HUES6 (cell line): Measurements from ENCODE around the gene DPP9.
"Not testable (repeated sequence)": the region's sequence is repeated elsewhere in the genome, so short reads cannot be mapped to it uniquely, and the experiment has no call there.

Source experiments
- H3K27ac ChIP-seq: 2 replicates; pipeline ENCODE4 v1.7.0; 2013; ENCODE audit warnings: low read depth, mild to moderate bottlenecking, low read length, inconsistent platforms
- H3K27me3 ChIP-seq: 2 replicates; pipeline ENCODE4 v1.6.1; 2013; ENCODE audit warnings: low read length; ENCODE audit not compliant: control insufficient read depth, insufficient read depth
- H3K36me3 ChIP-seq: 2 replicates; pipeline ENCODE4 v1.6.1; 2013; ENCODE audit warnings: low read length; ENCODE audit not compliant: control insufficient read depth, insufficient read depth
- H3K4me1 ChIP-seq: 2 replicates; pipeline ENCODE4 v1.6.1; 2013; ENCODE audit warnings: low read length; ENCODE audit not compliant: control insufficient read depth, insufficient read depth
- H3K4me3 ChIP-seq: 2 replicates; pipeline ENCODE4 v1.5.1; 2013; ENCODE audit warnings: low read depth, low read length
- H3K9ac ChIP-seq: one replicate; pipeline ENCODE4 v1.6.1; 2013; ENCODE audit warnings: mild to moderate bottlenecking, low read length
- H3K9me3 ChIP-seq: 2 replicates; pipeline ENCODE4 v1.6.1; 2013; ENCODE audit warnings: low read depth, low read length; ENCODE audit not compliant: control insufficient read depth, insufficient read depth

Gene DPP9

DNA sequence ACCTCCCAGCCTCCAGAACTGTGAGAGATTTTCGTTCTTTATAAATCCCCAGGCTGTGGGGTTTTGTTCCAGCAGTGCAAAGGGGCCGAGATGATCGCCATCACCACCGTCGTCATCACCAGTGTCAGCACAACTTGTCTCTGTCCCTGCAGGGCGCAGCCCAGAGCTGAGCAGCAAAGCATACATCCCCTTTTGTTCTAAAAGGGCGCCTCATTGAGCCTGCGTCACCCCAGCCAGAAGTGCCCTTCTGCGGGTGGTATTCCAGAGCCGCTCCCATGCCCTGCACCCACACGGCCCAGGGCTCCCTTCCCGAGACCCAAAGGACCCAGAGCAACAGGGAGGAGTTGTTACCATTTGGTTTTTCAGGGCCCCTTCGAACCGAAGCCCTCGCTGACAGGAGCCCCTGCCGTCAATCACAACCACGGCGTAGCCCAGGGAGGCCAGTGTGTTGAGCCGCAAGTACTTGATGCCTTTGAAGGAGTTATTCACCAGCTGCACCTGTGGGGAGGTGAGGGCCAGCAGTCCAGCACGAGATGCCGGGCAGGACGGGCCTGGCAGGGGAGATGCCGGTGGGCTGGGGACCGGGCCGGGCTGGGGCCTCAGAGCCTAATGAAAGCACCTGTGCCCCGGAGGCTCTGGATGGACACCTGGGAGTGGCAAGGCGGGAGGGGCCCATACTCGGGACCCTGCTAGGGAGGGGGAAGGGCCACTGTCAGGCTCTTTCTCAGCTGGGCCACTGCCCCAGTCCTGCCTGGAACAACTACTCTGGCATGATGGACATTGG, 39.1 kb downstream of the DPP9 start:
- Histone ChIP-seq H3K4me3 (no peak overlapping the region), H3K27ac (no peak overlapping the region), H3K4me1 (no peaks in the 10 kb centered on the region), H3K36me3 (peaks cover 64% of the 10 kb centered on the region), H3K9ac (no peak overlapping the region), H3K27me3 (no peaks in the 10 kb centered on the region), H3K9me3 (no peaks in the 10 kb centered on the region)

DNA sequence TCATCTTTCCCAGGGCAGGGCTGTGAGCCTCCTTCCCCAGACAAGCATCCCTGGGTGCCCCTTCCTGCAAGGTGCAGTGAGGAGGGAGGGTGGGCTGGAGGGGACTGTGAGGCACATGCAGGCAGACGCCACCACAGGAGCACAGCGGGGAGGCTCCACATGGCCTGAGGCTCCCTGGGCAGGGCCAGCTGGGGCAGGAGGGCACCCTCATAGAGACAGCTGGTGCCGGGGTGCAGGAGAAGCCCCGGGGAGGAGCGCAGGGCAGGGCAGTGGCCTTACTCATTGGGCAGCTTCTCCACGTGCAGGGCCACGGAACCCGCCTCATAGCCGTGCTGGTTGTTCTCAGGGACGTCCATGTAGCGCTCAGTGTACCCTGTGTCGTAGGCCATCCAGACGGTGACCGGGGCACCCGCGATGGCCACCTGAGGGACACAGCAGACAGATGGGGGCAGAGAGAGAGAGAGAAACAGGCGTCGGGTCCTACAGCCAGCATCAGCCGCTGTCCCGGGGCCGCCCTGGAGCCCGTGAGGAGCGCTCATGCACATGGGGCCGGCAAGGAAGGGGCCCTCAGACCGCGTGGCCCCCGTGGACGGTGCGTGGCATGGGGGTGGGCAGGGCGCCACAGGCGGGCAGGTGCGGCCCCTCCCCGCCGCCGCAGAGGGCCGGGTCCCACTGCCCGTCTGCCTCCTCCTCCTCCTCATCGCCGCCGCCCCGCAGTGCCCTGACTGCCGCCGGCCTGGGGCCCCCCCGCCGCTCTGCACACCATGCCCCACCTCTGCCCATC, 41.0 kb downstream of the DPP9 start:
- Histone ChIP-seq H3K9ac (no peak overlapping the region), H3K4me3 (no peak overlapping the region), H3K36me3 (peaks cover 48% of the 10 kb centered on the region), H3K27me3 (no peaks in the 10 kb centered on the region), H3K9me3 (no peaks in the 10 kb centered on the region), H3K4me1 (peaks cover 5% of the 10 kb centered on the region), H3K27ac (no peak overlapping the region)

DNA sequence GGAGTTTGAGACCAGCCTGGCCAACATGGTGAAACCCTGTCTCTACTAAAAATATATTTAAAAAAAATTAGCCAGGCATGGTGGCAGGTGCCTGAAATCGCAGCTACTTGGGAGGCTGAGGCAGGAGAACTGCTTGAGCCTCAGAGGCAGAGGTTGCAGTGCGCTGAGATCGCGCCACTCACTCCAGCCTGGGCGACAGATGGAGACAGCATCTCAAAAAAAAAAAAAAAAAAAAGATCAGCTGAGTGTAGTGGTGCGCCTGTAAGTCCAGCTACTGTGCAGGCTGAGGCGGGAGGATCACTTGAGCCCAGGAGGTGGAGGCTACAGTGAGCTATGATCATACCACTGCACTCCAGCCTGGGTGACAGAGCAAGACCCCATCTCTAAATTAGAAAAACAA, 43.6 kb downstream of the DPP9 start:
- H3K4me3 ChIP-seq, H3K27ac ChIP-seq, H3K9me3 ChIP-seq, H3K4me1 ChIP-seq, H3K9ac ChIP-seq, H3K27me3 ChIP-seq: not testable (repeated sequence)
- H3K36me3 ChIP-seq, result peaks cover 27% of the 10 kb centered on the region

DNA sequence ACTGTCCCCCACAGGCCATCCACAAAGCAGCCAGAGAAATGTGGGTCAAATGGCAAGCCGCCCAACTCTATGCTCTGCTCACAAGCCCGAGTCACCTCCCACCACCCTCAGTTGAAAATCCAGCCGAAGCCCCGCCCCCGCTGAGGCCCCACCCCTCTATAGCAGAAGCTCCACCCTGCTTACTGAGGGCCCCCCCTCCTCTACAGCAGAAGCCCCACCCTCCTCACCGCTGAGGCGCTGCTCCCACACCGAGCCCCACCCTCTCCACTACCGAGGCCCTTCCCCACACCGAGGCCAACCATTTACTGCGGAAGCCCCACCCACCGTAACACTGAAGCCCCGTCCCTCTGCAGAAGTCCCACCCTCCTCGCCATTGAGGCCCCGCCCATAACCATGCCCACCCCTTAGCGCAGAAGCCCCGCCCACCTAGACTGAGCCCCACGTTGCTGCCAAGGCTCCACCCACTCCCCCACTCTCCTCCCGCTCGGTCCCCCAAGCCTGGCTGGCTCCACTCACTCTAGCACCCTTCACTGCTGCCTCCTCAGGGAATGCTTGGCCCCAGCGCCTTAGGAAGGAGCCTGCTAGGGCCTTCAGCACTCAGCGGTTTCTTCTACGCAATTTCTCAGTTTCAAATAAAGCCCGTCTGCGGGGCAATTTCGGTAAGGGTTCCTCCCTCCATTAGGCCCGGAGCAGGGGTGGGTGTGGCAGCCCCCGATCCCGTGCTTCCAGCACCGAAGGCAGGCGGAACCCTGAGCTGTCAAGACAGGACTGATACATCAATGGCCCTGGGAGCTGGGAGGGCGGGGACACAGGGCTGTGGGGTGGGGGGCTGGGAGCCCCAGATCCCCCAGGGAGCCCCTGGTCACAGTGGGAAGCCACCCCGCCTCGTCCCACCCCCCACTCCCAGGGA, 44.5 kb downstream of the DPP9 start:
- Histone ChIP-seq H3K4me1 (peaks cover 10% of the 10 kb centered on the region), H3K4me3 (peak overlapping the region; percentile 46), H3K27me3 (no peaks in the 10 kb centered on the region), H3K9me3 (no peaks in the 10 kb centered on the region), H3K36me3 (peaks cover 18% of the 10 kb centered on the region), H3K9ac (no peak overlapping the region), H3K27ac (no peak overlapping the region; the same call in 1 of the 2 replicates)

DNA sequence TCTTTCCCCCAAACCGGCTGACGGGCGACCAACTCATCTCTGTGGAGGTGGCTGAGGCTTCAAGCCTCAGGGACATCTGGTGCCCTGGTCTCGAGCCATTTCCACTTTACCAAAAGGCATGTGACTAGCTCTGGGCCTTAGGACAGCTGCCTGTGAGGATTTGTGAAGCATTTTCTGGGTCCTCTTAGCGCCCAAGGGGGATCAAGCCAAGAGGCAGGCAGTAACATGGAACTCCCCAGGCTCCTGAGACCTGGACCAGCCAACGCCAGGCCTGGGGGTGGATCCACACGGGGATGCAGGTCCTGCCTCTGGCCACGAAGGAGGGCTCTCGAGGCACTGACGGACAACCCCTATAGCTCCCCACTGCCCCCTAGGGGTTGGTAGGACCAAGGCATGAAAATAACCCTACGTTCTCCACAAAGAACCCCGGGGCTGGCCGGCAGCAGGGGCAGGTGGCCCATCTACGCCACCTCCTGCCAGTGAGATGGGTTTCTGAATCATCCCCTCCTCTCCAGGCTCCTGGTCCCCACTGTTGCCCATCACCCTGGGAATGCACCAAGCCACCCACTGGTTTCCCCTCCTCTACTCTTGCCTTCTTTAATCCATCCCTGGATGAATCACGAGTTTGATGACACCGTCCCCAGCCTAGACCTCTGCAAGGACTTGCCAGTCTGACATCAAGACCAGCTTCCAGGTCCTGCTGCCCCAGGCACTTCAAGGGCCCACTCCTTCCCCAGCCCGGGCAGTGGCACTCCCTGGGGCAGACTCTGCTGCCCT, 46.5 kb downstream of the DPP9 start:
- H3K9me3 ChIP-seq, result no peaks in the 10 kb centered on the region
- H3K36me3 ChIP-seq, result peaks cover 7% of the 10 kb centered on the region
- H3K27me3 ChIP-seq, result no peaks in the 10 kb centered on the region
- H3K4me3 ChIP-seq, result peak overlapping the region; percentile 5; the same call in 1 of the 2 replicates
- H3K4me1 ChIP-seq, result peaks cover 10% of the 10 kb centered on the region
- 0 out of 2 replicates have a peak overlapping the region, but pooled peaks have one; percentile 12 for H3K27ac ChIP-seq
- H3K9ac ChIP-seq, result no peak overlapping the region

DNA sequence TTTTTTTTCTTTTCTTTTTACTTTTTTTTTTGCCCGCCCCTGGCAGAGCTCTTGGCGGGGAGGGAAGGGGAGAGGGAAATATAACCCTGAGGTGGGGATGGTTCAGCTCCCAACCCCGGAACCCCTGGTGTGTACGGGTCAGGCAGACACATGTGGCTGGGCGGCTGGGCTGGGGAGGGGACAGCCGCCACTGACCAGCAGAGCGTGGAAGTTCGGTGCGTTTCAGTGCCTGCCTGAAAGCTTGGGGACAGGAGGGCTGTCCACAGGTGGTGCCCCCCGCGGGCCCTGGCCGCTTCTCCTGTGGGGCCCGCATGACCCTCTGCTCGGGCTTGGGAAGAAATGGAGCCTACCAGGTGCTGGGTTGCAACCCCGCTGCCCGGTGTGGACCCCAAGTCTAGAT, 48.3 kb downstream of the DPP9 start:
- Histone ChIP-seq H3K4me1 (peaks cover 10% of the 10 kb centered on the region), H3K9me3 (no peaks in the 10 kb centered on the region), H3K27me3 (no peaks in the 10 kb centered on the region), H3K36me3 (no peaks in the 10 kb centered on the region), H3K4me3 (no peak overlapping the region), H3K9ac (no peak overlapping the region), H3K27ac (no peak overlapping the region)

DNA sequence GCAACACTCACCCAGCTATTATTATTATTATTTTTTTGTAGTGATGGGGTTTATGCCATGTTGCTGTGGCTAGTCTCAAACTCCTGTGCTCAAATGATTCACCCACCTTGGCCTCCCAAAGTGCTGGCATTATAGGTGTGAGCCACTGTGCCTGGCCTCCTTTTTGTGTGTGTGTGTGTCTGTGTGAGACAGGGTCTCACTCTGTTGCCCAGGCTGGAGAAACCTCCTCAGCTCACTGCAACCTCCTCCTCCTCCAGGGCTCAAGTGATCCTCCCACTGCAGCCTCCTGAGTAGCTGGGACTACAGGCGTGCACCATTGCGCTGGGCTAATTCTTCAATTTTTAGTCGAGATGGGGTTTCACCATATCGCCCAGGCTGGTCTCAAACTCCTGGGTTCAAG, 49.9 kb downstream of the DPP9 start:
- Histone ChIP-seq H3K27me3 (no peaks in the 10 kb centered on the region), H3K9me3 (no peaks in the 10 kb centered on the region), H3K27ac (no peak overlapping the region), H3K36me3 (no peaks in the 10 kb centered on the region), H3K4me1 (peaks cover 13% of the 10 kb centered on the region), H3K9ac (no peak overlapping the region), H3K4me3 (no peak overlapping the region)

DNA sequence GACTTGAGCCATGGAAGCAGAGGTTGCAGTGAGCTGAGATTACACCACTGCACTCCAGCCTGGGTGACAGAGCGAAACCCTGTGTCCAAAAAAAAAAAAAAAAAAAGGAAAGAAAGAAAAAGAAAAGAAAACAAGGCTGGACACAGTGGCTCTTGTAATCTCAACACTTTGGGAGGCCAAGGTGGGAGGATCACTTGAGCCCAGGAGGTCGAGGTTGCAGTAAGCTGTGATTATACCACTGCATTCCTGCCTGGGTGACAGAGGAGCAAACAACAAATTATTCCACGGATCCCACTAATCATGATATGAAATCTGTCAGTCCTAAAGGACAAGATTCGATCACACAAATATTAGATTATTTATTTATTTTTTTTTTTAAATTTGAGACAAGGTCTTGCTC, 50.4 kb downstream of the DPP9 start:
- H3K4me3 ChIP-seq, result no peak overlapping the region
- H3K4me1 ChIP-seq, result peaks cover 8% of the 10 kb centered on the region
- H3K36me3 ChIP-seq, result peaks cover 5% of the 10 kb centered on the region
- H3K9ac ChIP-seq, result no peak overlapping the region
- H3K9me3 ChIP-seq, result no peaks in the 10 kb centered on the region
- no peak overlapping the region for H3K27ac ChIP-seq
- H3K27me3 ChIP-seq, result no peaks in the 10 kb centered on the region

DNA sequence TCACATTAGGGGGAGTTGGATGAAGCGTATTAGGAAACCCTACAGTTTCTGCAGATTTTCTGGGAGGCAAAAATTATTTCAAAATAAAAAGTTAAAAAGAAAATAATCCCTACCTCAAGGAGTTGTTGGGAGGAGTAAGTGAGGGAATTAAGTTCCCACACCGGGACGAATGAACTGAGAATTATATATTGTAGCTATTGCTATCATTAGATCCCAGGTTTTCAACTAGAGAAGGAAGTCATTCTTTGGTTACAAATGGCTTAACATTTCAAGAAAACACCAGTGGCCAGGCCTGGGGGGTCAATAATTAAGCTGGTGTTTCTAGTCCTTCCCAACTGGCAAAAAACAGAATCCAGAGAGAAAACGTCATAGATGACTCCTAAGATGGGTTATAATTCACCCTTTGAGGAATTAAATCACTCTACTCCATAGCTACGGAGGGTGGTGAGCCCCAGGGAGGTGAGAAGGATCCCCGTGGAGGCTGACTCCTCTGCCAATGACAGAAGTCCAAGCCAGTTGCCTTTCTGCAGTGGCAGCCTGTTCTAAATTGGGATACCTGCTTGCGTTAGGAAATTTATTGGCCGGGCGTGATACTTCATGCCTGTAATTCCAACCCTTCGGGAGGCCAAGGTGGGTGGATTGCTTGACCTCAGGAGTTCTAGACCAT, 52.3 kb downstream of the DPP9 start:
- no peak overlapping the region for H3K9ac ChIP-seq

More for the DNA sequence above, 52.3 kb downstream of the DPP9 start:
- H3K4me1 ChIP-seq, result peaks cover 3% of the 10 kb centered on the region; the same call in 1 of the 2 replicates
- H3K36me3 ChIP-seq, result peaks cover 13% of the 10 kb centered on the region
- H3K4me3 ChIP-seq, result no peak overlapping the region
- H3K9me3 ChIP-seq, result no peaks in the 10 kb centered on the region
- H3K27me3 ChIP-seq, result no peaks in the 10 kb centered on the region
- no peak overlapping the region for H3K27ac ChIP-seq
